Measurements from ENCODE around the gene SCGB1D4.
"Not testable (repeated sequence)": the region's sequence is repeated elsewhere in the genome, so short reads cannot be mapped to it uniquely, and the experiment has no call there.

The SCGB1D4 gene, protein sequence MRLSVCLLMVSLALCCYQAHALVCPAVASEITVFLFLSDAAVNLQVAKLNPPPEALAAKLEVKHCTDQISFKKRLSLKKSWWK

GRCh38 chr11:62298975-62299374 is at the start of gene SCGB1D4:
Gene SCGB1D4 (minus strand): TSS chr11:62299075. CDS start chr11:62299010, 65 bp downstream.
- DNase-seq (ENCODE audit: low spot score): no peak

DNA sequence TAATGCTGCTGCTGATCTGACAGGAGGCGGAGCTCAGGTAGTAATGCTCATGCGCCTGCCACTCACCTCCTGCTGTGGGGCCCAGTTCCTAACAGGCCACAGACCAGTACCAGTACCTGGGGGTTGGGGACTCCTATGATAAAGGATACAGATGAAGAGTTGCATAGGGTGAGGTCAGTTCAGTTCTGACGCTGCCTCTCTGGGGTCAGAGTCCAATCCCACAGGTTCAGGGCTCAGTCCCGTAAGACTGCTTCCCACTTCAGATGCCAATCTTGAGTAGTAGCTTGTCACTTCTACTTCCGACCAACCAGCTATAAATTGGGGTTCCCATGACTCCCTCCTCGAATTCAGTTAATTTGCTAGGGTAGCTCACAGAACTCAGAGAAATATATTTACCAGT is 47.0 kb upstream of the SCGB1D4 start:
- DNase-seq (ENCODE audit: low spot score): no peak

DNA sequence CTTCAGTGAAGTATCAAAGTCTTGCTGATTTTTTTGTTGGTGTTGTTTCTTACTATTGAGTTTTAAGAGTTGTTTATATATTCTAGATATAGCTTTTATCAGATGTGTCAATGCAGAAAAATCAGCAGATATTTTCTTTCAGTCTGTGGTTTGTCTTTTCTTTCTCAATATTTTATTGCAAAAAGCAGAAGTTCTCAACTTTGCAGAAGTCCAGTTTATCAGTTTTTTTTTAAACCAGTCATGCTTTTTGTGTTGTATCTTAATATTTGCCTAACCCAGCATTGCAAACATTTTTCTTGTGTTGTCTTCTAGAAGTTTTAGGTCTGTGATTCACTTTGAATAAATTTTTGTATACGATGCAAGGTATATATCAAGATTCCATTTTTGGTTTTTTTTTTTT is 45.3 kb upstream of the SCGB1D4 start:
- DNase-seq (ENCODE audit: low spot score): no peak

GRCh38 chr11:62343646-62344190 is 44.8 kb upstream of the SCGB1D4 start:
- not testable (repeated sequence) for DNase-seq (ENCODE audit: low spot score)

DNA sequence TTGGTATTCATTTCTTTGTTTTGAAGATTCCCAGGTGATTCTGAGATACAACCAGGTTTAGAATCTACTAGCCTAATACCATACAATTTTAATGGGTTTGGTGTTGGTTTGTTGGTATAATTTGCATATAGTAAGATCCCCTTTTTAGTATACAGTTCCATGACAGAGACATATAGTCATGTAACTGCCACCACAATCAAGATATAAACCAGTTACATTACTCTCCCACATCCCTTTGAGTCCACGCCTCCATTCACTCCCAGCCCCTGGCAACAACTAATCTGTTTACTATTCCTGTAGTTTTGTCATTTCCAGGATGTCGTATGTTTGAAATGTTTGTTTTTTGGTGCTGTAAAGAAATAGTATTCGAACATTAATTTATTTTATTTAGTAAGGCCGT is 42.7 kb upstream of the SCGB1D4 start:
- no peak for DNase-seq (ENCODE audit: low spot score)

DNA sequence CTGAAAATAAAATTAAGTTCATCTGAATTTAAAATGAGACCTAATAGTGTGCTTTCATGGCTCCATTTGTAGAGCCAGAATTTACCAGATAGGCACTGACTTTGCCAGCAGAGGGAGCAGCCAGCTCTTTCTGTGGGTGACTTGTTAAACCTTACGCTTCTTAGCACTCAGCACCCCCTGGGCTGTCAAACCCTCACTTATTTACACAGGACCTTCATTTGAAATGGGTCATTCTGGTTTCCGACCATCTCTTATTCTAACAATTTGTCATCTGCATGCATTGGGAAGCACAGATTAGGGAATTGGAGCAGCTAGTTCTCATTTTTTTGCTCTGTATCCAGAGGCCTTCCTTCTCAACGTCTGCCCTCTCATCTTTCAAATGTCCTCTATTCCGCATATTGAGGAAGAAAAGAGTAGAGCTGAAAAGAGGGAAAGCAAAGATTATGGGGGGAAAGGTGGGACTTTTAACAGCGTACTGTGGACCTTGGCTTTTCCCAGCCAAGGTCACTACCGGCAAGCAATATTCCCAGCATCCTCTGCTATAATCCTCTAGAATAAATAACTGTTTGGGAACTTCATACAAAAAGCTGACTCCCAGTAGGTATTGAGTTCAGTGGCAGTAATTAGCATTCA is 41.5 kb upstream of the SCGB1D4 start:
- peak; percentile 39 for DNase-seq (ENCODE audit: low spot score)

- DNase-seq (ENCODE audit: low spot score): peak; percentile 15
These were observed 39.3 kb upstream of the SCGB1D4 start for GRCh38 chr11:62338218-62338617.

DNA sequence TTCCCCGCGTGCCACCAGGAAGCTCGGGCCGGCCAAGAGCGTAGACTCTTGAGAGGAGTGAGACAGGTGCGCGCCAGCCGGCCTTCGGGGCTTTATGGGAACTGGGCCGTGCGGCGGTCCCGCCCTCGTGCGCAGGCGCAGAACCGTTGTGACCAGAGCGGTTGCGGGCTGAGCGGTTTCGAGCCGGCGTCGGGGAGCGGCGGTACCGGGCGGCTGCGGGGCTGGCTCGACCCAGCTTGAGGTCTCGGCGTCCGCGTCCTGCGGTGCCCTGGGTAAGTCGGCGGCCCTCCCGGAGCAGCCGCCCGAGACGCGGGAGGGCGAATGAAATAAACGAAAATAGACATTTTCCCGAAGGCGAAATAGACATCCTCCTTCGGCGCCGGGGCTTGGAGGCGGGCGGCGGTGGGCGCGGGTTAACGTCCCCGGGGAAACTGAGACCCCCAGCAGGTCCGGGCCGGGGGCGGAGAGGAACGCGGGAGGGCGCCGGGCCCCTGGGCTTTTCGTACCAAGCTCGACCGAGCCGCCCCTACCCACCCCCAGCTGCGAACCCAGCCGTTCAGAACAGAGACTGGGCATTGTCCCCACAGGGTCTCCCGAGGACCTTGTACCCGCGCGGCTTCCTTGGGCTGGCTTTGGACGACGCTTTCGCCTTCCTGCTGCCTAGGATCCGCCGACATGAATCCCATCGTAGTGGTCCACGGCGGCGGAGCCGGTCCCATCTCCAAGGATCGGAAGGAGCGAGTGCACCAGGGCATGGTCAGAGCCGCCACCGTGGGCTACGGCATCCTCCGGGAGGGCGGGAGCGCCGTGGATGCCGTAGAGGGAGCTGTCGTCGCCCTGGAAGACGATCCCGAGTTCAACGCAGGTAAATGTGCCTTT is 38.7 kb upstream of the SCGB1D4 start, which contains the start of gene ASRGL1:
ASRGL1 (plus strand) TSS at position 146 of the 879 bp plus-strand sequence; CDS start at position 676, 530 bp downstream.
- DNase-seq (ENCODE audit: low spot score): peak; percentile 94

DNA sequence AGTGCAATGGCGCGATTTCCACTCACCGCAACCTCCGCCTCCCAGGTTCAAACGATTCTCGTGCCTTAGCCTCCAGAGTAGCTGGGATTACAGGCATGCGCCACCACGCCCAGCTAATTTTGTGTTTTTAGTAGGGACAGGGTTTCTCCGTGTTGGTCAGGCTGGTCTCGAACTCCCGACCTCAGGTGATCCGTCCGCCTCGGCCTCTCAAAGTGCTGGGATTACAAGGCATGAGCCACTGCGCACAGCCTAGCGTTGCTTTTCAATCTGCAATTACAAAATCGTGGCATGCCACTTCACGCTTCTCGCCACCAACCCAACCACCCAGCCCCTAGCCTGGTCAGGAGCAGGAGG is 38.1 kb upstream of the SCGB1D4 start:
- not testable (repeated sequence) for DNase-seq (ENCODE audit: low spot score)

- no peak for DNase-seq (ENCODE audit: low spot score)
These were observed 34.9 kb upstream of the SCGB1D4 start for GRCh38 chr11:62333768-62334167.

DNA sequence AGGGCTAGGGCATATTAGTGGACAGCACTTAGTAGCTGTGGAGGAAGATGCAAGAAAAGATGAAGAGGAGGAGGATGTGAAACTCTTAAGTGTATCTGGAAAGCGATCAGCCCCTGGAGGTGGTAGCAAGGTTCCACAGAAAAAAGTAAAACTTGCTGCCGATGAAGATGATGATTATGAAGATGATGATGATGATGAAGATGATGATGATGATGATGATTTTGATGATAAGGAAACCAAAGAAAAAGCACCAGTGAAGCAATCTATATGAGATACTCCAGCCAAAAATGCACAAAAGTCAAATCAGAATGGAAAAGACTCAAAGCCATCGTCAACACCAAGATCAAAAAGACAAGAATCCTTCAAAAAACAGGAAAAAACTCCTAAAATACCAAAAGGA is 32.4 kb upstream of the SCGB1D4 start:
- DNase-seq (ENCODE audit: low spot score): not testable (repeated sequence)

- not testable (repeated sequence) for DNase-seq (ENCODE audit: low spot score)
These were observed 28.7 kb upstream of the SCGB1D4 start for GRCh38 chr11:62327541-62327940.

GRCh38 chr11:62326719-62327118 is 27.8 kb upstream of the SCGB1D4 start:
- not testable (repeated sequence) for DNase-seq (ENCODE audit: low spot score)

DNA sequence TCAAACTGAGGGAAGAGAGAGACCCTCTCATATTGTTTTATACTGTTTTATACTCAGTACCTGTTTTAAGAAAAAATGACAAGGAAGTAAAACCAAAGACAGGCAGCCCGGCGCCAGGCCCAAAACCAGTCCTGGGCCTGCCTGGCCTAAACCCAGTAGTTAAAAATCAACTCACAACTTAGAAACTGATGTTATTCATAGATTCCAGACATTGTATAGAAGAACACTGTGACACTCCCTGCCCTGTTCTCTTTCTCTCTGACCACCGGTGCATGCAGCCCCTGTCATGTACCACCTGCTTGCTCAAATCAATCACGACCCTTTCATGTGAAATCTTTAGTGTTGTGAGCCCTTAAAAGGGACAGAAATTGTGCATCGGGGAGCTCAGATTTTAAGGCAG is 26.9 kb upstream of the SCGB1D4 start:
- DNase-seq (ENCODE audit: low spot score): not testable (repeated sequence)

DNA sequence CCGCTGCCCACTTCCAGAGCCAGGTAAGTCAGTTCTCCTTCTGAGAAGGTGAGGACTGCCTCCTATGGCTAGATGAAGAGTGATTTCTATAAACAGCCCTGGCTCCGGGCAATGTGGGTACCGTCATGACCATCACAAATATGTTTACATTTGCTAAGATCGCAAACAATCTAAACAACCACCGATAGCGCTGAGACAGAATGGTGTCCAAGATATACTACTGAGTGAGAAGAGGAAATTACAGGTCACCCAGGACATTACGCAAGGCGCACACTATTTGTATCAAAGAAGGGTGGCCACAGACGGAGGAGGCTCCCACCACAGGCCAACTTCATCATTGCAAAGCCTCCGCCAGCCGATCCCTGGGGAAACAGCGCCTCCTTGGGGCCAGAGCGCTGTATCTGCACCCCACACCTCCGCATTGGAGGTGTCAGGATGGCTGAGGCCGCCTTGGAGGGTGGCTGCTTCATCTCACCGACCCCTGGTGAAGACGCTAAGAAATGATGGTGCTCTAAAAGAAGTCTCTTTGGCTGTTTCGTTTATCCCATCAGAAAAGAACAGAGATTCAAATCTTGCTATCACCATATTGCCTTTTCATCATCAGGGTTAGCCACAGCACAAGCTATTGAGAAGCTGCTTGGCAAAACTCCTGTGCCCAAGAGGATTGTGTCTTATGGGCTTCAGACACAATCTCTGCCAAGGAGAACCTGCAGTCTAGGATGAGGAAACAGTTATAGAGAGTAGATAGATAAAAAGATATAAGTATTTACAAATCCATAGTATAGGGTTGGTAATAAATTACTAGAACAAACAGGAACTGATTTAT is 26.1 kb upstream of the SCGB1D4 start:
- DNase-seq (ENCODE audit: low spot score): no peak

GRCh38 chr11:62322524-62322923 is 23.6 kb upstream of the SCGB1D4 start:
- no peak for DNase-seq (ENCODE audit: low spot score)

- no peak for DNase-seq (ENCODE audit: low spot score)
These were observed 16.6 kb upstream of the SCGB1D4 start for GRCh38 chr11:62315431-62315830.

- no peak for DNase-seq (ENCODE audit: low spot score)
These were observed 11.1 kb upstream of the SCGB1D4 start for GRCh38 chr11:62309991-62310390.

DNA sequence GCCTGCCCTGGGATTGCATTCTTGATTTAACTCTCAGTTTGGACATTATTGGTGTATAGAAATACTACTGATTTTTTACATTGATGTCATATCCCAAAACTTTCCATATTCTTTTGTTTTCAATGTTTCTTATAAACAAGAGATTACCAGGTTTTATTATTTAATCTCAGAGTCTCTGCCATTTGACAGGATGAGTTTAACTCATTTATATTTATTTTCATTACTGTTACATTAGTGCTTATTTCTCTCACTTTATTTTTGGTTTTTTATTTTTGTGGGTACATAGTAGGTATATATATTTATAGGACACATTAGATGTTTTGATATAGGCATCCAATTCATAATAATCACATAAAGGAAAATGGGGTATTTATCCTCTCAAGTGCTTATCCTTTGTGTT is 9.1 kb upstream of the SCGB1D4 start:
- no peak for DNase-seq (ENCODE audit: low spot score)

DNA sequence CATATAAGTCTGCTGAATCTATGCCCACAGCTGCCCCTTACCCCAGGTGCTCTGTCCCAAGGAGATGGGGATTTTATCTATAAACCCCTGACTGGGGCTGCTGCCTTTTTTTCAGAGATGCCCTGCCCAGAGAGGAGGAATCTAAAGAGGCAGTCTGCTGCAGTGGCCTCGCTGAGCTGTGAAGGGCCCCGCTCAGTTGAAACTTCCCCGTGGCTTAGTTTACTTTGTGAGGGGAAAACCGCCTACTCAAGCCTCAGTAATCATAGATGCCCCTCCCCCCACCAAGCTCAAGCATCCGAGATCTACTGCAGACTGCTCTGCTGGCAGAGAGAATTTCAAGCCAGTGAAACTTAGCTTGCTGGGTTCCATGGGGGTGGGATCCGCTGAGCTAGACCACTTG is 7.4 kb upstream of the SCGB1D4 start:
- no peak for DNase-seq (ENCODE audit: low spot score)

DNA sequence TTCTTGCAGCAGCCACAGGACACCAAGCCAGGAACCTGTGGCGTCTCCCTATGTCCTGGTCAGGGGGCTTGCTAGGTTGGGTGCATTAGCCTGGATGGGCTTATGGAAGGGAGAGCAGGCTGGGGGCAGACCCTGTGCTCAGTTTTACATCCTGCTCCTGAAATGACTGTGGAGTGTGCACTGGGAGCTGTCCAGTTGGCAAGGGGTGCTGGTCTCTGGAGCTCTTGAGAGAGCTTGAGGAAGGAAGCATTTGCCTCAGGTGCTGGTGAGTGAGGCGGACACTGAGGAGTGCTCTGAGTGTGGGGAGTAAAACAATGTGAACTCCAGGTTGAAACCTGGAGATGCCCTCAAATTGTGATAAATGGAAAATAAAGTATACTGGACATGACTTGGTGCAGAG is 3.4 kb downstream of the SCGB1D4 start:
- peak; percentile 7 for DNase-seq (ENCODE audit: low spot score)

- DNase-seq (ENCODE audit: low spot score): no peak
These were observed 18.4 kb downstream of the SCGB1D4 start for GRCh38 chr11:62280452-62280851.

Data from LoVo (cell line).